Thoracic aorta (tissue), 2 donors: ENCODE results near the gene SDS. TPM values are rescaled to one million over a fixed set of nuclear protein-coding genes. Genes with fewer than 3 reads are reported as not detected.

Experiments
- ATAC-seq: fragments of 150-250 bp; one replicate; pipeline ENCODE4 v1.8.0; 2017; ENCODE audit warnings: low read depth; ENCODE audit not compliant: insufficient number of reproducible peaks, low FRiP score
- DNase-seq: peaks from one replicate; pipeline ENCODE4 v3.0.0-alpha.2; 2020; ENCODE audit warnings: low spot score
- H3K27ac ChIP-seq, 2 donors: fragments of 200-600 bp; sonication (generic); 1 replicate in 1 of 2; 2 replicates in 1 of 2; pipeline ENCODE4 v1.5.1; 2016; ENCODE audit warnings: mild to moderate bottlenecking in 2 of 2, moderate library complexity in 2 of 2
- H3K27me3 ChIP-seq: fragments of 200-600 bp; sonication (generic); replicated peaks from 2 replicates; pipeline ENCODE4 v1.6.0; 2016; ENCODE audit warnings: mild to moderate bottlenecking; ENCODE audit not compliant: insufficient read depth
- H3K36me3 ChIP-seq: fragments of 200-600 bp; sonication (generic); one replicate; pipeline ENCODE4 v1.5.1; 2016
- H3K4me1 ChIP-seq, 2 donors: fragments of 200-600 bp; sonication (generic); 1 replicate in 1 of 2; 2 replicates in 1 of 2; pipeline versions ENCODE4 v1.5.1 to v1.6.0; 2016; ENCODE audit warnings: low read depth in 2 of 2, mild to moderate bottlenecking in 1 of 2; ENCODE audit not compliant: control insufficient read depth in 1 of 2
- H3K4me3 ChIP-seq: fragments of 200-600 bp; sonication (generic); 2 replicates; pipeline ENCODE4 v1.5.1; 2016; ENCODE audit warnings: mild to moderate bottlenecking
- H3K9me3 ChIP-seq: fragments of 200-600 bp; sonication (generic); 2 replicates; pipeline ENCODE4 v1.5.1; 2016
- total RNA-seq, 2 donors: library from RNA; depleted of rRNA; stranded (reverse); fragments of >200 nt; gene quantifications; one replicate each; pipeline versions ENCODE4 v1.1.0 to v1.2.3, GENCODE V29; 2016
- TF ChIP-seq, protein P1 (sequence below): fragments of 200-600 bp; sonication (generic); IDR thresholded peaks from one replicate; pipeline ENCODE4 v1.5.1; 2019; ENCODE audit warnings: antibody characterized with exemption

Gene SDS
- total RNA-seq, 2 donors from 2014 or later: 5.9 TPM; not detected in 1

DNA sequence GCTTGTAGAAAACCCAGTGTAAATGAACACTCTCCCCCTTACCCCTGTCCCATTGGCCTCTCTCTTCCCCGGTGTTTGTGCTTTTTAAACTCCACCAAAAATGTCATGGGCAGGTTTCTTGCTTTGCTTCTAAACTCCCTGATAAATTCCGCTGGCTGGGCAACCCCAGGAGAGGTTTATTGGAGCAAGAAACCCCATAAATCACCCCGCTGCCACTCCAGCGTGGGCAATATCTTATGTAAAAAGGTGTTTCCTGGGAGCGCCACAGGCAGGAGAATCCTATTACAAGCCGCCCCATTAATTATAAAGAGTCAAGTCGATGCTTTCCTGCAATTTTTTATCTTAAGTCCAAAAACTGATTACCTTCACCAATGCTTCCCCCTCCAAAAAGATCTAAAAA is 45.2 kb upstream of the SDS start:
- Histone ChIP-seq H3K27ac (no peak overlapping the region), H3K27me3 (no peaks in the 10 kb centered on the region), H3K4me1 (no peaks in the 10 kb centered on the region), H3K36me3 (no peaks in the 10 kb centered on the region), H3K9me3 (no peaks in the 10 kb centered on the region), H3K4me3 (no peak overlapping the region)
- TF ChIP-seq, protein P1, sequence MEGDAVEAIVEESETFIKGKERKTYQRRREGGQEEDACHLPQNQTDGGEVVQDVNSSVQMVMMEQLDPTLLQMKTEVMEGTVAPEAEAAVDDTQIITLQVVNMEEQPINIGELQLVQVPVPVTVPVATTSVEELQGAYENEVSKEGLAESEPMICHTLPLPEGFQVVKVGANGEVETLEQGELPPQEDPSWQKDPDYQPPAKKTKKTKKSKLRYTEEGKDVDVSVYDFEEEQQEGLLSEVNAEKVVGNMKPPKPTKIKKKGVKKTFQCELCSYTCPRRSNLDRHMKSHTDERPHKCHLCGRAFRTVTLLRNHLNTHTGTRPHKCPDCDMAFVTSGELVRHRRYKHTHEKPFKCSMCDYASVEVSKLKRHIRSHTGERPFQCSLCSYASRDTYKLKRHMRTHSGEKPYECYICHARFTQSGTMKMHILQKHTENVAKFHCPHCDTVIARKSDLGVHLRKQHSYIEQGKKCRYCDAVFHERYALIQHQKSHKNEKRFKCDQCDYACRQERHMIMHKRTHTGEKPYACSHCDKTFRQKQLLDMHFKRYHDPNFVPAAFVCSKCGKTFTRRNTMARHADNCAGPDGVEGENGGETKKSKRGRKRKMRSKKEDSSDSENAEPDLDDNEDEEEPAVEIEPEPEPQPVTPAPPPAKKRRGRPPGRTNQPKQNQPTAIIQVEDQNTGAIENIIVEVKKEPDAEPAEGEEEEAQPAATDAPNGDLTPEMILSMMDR: no peak
- ATAC-seq (no peak), DNase-seq (no peak)

DNA sequence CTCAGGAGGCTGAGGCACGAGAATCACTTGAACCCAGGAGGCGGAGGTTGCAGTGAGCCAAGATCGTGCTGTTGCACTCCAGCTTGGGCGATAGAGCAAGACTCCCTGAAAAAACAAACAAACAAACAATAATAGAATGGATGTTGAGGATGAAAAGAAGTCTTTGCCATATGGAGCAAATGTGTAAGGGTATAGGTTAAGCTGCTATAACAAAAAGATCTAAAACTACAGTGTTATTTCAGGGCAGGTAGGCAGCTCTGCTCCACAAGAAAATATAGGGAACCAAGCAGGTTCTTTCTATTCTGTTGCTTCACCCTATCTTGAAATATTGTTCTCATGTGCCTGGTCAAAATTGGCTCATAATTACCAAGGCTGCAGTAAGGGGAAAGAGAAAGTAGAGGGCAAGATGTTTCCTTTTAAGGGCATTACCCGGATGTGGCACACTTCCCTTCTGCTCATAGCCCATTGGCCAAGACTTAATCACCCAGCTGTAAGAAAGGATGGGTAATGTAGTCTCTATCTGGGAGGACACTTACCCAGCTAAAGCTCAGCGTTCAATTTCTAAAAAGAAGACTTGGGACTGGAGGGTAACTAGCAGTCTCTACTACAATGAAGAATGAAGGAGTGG is 42.0 kb upstream of the SDS start:
- H3K9me3 ChIP-seq: no peaks in the 10 kb centered on the region
- H3K36me3 ChIP-seq: no peaks in the 10 kb centered on the region
- TF ChIP-seq, protein P1: no peak
- H3K4me1 ChIP-seq: no peaks in the 10 kb centered on the region
- H3K4me3 ChIP-seq: no peak overlapping the region
- ATAC-seq (no peak), DNase-seq (no peak)
- no peaks in the 10 kb centered on the region for H3K27me3 ChIP-seq
- H3K27ac ChIP-seq: no peak overlapping the region

- H3K4me1 ChIP-seq: no peaks in the 10 kb centered on the region
- no peak for ATAC-seq
- no peaks in the 10 kb centered on the region for H3K9me3 ChIP-seq
- TF ChIP-seq, protein P1: no peak
- DNase-seq: no peak
- H3K36me3 ChIP-seq: no peaks in the 10 kb centered on the region
- no peak overlapping the region for H3K4me3 ChIP-seq
- no peaks in the 10 kb centered on the region for H3K27me3 ChIP-seq
- no peak overlapping the region for H3K27ac ChIP-seq
Measured at GRCh38 chr12:113443030-113443539, 39.4 kb upstream of the SDS start.

DNA sequence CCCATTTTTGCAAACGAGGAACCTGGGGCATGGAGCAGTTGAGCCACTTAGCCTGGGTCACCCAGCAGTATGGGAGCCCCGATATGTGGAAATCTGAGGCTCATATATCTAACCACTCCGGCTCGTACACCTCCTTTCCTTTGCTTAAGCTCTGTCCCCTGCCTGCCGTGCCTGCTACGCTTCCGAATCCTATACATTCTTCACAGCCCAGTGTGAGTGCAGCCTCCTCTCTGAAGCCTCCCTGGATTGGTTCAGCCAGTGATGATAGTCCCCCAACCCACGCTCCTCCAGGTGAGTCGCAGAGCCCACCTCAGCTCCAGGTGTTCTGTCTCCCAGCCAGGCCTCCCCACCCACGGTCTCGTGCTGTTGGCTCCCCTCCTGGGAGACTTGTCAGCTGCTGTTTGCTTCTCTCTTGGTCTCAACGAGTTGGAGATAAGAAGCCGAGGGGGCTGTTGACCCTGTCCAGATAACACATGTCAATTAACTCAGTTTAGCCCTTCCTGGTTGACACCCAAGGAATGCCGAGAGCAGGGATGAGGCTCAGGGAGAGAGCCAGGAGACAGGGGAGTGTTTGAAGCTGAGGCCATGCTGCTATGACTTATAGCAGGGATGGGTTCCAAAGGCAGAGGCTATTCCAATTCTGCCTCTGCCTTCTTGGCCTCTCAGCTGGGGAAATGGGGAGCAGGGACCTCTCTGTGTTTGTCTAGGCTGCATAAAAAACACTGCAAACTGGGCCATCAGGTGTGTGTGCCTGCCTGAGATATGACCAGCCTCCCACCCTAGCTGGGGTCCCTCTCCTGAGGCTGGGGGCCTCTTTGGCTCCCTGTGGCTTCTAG is 37.5 kb upstream of the SDS start:
- TF ChIP-seq, protein P1: no peak

DNA sequence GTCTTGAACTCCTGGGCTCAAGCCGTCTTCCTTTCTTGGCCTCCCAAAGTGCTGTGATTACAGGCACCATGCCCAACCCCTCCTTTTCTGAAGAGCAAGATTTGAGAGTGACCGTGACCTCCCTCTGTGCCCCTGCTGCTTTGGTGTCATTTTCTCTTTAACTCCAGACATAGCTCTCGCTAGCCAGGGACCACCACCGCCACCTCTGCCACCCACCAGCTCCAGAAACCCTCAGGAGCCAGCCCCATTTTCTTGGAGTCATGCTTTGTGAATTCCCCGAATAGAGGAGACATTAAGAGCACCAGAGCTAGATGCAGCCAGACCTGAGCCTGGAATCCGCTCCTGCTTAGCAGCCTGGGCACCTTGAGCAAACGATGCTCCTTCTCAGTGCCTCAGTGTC is 36.6 kb upstream of the SDS start:
- TF ChIP-seq, protein P1: no peak

More for the DNA sequence above, 37.5 kb upstream of the SDS start:
- ATAC-seq (no peak), DNase-seq (no peak)
- Histone ChIP-seq H3K9me3 (no peaks in the 10 kb centered on the region), H3K36me3 (no peaks in the 10 kb centered on the region), H3K27ac (no peak overlapping the region), H3K4me3 (no peak overlapping the region), H3K27me3 (no peaks in the 10 kb centered on the region), H3K4me1 (no peaks in the 10 kb centered on the region)

More for the DNA sequence above, 36.6 kb upstream of the SDS start:
- Histone ChIP-seq H3K27me3 (no peaks in the 10 kb centered on the region), H3K4me1 (no peaks in the 10 kb centered on the region), H3K9me3 (no peaks in the 10 kb centered on the region), H3K36me3 (no peaks in the 10 kb centered on the region), H3K4me3 (no peak overlapping the region), H3K27ac (no peak overlapping the region)
- no peak for ATAC-seq
- DNase-seq: no peak
